WTC11 (cell line): ENCODE data around the gene BNC1.

Experiments
- ATF6 ChIP-seq: sonication (generic); formaldehyde crosslinking; IDR thresholded peaks from 2 replicates; pipeline ENCODE4 v1.8.1; 2023; ENCODE audit warnings: mild to moderate bottlenecking, missing genetic modification reagents
- CTCF ChIP-seq: fragments of 200-600 bp; IDR thresholded peaks from 2 replicates; pipeline ENCODE4 v1.8.0; 2022; ENCODE audit warnings: antibody characterized with exemption
- ESRRA ChIP-seq: sonication (generic); formaldehyde crosslinking; IDR thresholded peaks from 2 replicates; pipeline ENCODE4 v1.8.1; 2022; ENCODE audit warnings: mild to moderate bottlenecking, missing genetic modification reagents, borderline replicate concordance
- IRF2 ChIP-seq: sonication (generic); formaldehyde crosslinking; IDR thresholded peaks from 2 replicates; pipeline ENCODE4 v1.8.0; 2022; ENCODE audit warnings: low read depth, missing genetic modification reagents, borderline replicate concordance
- SP1 ChIP-seq: sonication (generic); formaldehyde crosslinking; conservative IDR thresholded peaks from 2 replicates; pipeline ENCODE4 v1.8.1; 2022; ENCODE audit warnings: missing genetic modification reagents

DNA sequence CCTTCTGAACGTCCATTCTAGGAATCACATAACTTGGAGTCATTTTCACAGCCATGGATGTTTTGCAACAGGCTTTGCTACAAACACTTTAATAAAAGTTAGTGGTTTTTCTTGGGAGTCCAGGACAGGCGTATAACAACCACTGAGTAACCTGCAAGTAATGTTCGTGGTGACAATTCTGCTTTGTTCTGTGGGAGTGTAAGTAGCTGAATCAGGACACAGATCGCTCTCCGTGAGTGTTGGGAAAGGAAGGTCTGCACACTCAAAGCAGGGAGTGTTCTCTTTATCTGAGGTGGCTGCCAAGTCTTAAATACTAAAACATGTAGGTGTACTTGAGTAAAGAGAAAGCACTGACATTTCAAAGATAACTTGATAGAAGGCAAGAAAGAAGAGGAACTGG, 7.9 kb upstream of the BNC1 start:
- TF ChIP-seq IRF2 (CRISPR knock-in tag) (no peak), CTCF (no peak), SP1 (CRISPR knock-in tag) (no peak), ATF6 (CRISPR knock-in tag) (no peak), ESRRA (CRISPR knock-in tag) (no peak)
